Measurements from ENCODE around the gene SLC12A9. TPM values are rescaled to one million over a fixed set of nuclear protein-coding genes. Genes with fewer than 3 reads are reported as not detected.

The SLC12A9 gene
- polyA plus RNA-seq, 3 donors from 2014 or later: 3.2 to 5.9 (median 4.7) TPM

DNA sequence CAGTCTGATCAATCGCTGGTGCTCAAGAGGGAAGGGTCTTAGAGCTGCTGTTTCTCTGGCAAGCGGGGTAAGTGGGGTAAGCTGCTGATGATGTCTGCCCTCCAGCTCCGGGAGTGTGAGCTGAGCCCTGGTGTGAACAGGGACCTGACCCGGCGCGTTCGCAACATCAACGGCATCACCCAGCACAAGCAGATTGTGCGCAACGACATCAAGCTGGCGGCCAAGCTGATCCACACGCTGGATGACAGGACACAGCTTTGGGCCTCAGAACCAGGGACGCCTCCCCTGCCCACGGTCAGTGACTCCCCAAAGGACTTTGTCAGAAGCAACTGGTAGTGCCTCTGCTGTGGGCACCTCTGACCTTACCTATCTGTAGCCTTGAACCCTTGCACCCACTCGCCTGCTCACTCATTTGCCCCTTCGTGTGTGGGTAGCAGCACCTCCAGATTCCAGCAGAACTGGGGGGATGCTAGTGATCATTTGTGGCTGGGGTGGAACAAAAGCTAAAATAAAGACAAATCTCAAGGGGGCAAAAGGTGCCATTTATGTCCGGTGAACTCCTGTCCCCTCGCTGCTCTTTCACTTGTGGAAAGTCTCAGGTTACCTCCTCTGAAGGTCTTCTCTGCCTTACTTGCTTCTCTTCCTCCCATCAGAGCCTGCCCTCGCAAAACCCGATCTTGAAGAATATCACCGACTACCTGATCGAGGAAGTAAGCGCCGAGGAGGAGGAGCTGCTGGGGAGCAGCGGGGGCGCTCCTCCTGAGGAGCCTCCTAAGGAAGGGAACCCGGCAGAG, 33.8 kb downstream of the SLC12A9 start:
- Mint-ChIP-seq H3K36me3 (peaks cover 24 to 41% (median 37%) of the 10 kb centered on the region in 3 donors), H3K27ac (peak overlapping the region in 2 of 6 donors; percentile 11 to 62), H3K27me3 (ENCODE audit: low read depth in 3 of 3) (peaks cover 4 to 11% (median 10%) of the 10 kb centered on the region in 3 donors), H3K4me1 (peaks cover 28 to 36% of the 10 kb centered on the region in 2 donors), H3K4me3 (no peak overlapping the region), H3K9me3 (no peaks in the 10 kb centered on the region)
- no peak for DNase-seq

- no peak for DNase-seq
- Mint-ChIP-seq H3K36me3 (peaks cover 22 to 39% (median 37%) of the 10 kb centered on the region in 3 donors), H3K4me3 (peak overlapping the region in 3 of 5 donors; percentile 17 to 54 (median 44)), H3K27ac (peak overlapping the region in 4 of 6 donors; percentile 67 to 79 (median 73)), H3K27me3 (ENCODE audit: low read depth in 3 of 3) (peaks cover 6 to 15% (median 11%) of the 10 kb centered on the region in 3 donors), H3K9me3 (no peaks in the 10 kb centered on the region), H3K4me1 (peaks cover 30 to 40% of the 10 kb centered on the region in 2 donors)
These were observed 34.5 kb downstream of the SLC12A9 start for GRCh38 chr7:100886936-100887515.

GRCh38 chr7:100887516-100888290, 35.2 kb downstream of the SLC12A9 start:
- DNase-seq: no peak
- Mint-ChIP-seq H3K27ac (peak overlapping the region; percentile 67 to 87 (median 78)), H3K27me3 (ENCODE audit: low read depth in 3 of 3) (peaks cover 6 to 15% (median 14%) of the 10 kb centered on the region in 3 donors), H3K4me3 (peak overlapping the region; percentile 40 to 90 (median 67)), H3K36me3 (peaks cover 22 to 39% (median 37%) of the 10 kb centered on the region in 3 donors), H3K4me1 (peaks cover 30 to 40% of the 10 kb centered on the region in 2 donors), H3K9me3 (peaks cover 0 to 2% (median 0%) of the 10 kb centered on the region in 6 donors)

DNA sequence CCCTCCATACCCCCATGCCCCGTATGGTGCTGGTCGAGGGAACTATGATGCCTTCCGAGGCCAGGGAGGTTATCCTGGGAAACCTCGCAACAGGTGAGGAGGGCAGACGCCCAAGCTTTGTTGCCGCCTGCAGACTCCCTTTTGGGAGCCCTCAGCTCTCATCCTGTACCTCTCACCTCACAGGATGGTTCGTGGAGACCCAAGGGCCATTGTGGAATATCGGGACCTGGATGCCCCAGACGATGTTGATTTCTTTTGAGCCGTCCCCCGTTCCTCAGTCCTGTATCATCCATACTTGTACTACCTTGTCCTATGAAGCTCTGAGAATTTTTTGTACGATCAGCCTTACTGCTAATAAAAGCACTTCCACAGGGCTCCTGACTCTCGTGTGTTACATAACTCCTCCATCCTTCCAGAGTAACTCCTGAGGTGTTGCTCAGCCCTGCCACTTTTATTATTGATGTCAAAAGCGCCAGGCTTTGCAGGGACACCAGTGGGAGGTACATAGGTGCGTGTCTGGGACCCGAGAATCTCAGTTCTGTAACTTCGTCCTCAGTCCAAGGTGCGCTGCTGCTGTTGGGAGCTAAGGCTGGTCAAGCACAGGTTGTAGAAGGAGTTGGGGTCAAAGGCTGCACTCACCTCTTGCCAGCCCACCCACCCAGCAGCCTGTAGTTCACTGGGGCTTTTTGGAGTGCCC, 35.9 kb downstream of the SLC12A9 start:
- H3K27me3 Mint-ChIP-seq (ENCODE audit: low read depth in 3 of 3): peaks cover 4 to 15% (median 15%) of the 10 kb centered on the region in 3 donors
- no peak for DNase-seq
- peaks cover 17 to 34% (median 32%) of the 10 kb centered on the region in 3 donors for H3K36me3 Mint-ChIP-seq
- peaks cover 30 to 34% of the 10 kb centered on the region in 2 donors for H3K4me1 Mint-ChIP-seq
- H3K27ac Mint-ChIP-seq: peak overlapping the region in 4 of 6 donors; percentile 75 to 87 (median 78)
- peaks cover 0 to 2% (median 0%) of the 10 kb centered on the region in 6 donors for H3K9me3 Mint-ChIP-seq
- H3K4me3 Mint-ChIP-seq: peak overlapping the region; percentile 48 to 90 (median 66)

- DNase-seq: no peak
- Mint-ChIP-seq H3K4me1 (peaks cover 30 to 33% of the 10 kb centered on the region in 2 donors), H3K27me3 (ENCODE audit: low read depth in 3 of 3) (peaks cover 6 to 20% (median 16%) of the 10 kb centered on the region in 3 donors), H3K9me3 (peaks cover 0 to 2% (median 0%) of the 10 kb centered on the region in 6 donors), H3K4me3 (peak within 1 kb of the TSS; percentile 85 to 90 (median 87)), H3K27ac (peak within 1 kb of the TSS in 5 of 6 donors; percentile 62 to 87 (median 79)), H3K36me3 (peaks cover 17 to 32% (median 29%) of the 10 kb centered on the region in 3 donors)
These were observed 36.7 kb downstream of the SLC12A9 start, which contains the start of gene UFSP1 for GRCh38 chr7:100888988-100889750. Gene UFSP1 (minus strand): TSS chr7:100889715. CDS start chr7:100889271, 444 bp downstream.

- H3K27me3 Mint-ChIP-seq (ENCODE audit: low read depth in 3 of 3): peaks cover 6 to 22% (median 14%) of the 10 kb centered on the region in 3 donors
- H3K4me1 Mint-ChIP-seq: peaks cover 27 to 35% of the 10 kb centered on the region in 2 donors
These were observed 38.4 kb downstream of the SLC12A9 start for GRCh38 chr7:100890653-100891567.

GRCh38 chr7:100891568-100892247, 39.2 kb downstream of the SLC12A9 start:
- Mint-ChIP-seq H3K27me3 (ENCODE audit: low read depth in 3 of 3) (peaks cover 9 to 22% (median 17%) of the 10 kb centered on the region in 3 donors), H3K4me3 (peak overlapping the region; percentile 33 to 89 (median 74)), H3K27ac (peak overlapping the region in 1 of 6 donors; percentile 21), H3K4me1 (peaks cover 32 to 41% of the 10 kb centered on the region in 2 donors), H3K36me3 (peaks cover under 1 to 11% (median 5%) of the 10 kb centered on the region in 3 donors), H3K9me3 (peaks cover 0 to 2% (median 0%) of the 10 kb centered on the region in 6 donors)
- no peak for DNase-seq

More at GRCh38 chr7:100890653-100891567, 38.4 kb downstream of the SLC12A9 start:
- no peak for DNase-seq
- Mint-ChIP-seq H3K9me3 (peaks cover 0 to 2% (median 0%) of the 10 kb centered on the region in 6 donors), H3K4me3 (peak overlapping the region; percentile 85 to 90 (median 87)), H3K36me3 (peaks cover 7 to 17% (median 12%) of the 10 kb centered on the region in 3 donors), H3K27ac (peak overlapping the region in 3 of 6 donors; percentile 21 to 62 (median 51))

GRCh38 chr7:100892364-100893317, 40.1 kb downstream of the SLC12A9 start:
- H3K27ac Mint-ChIP-seq: no peak overlapping the region
- DNase-seq: no peak
- H3K4me3 Mint-ChIP-seq: peak overlapping the region in 2 of 5 donors; percentile 16 to 26

DNA sequence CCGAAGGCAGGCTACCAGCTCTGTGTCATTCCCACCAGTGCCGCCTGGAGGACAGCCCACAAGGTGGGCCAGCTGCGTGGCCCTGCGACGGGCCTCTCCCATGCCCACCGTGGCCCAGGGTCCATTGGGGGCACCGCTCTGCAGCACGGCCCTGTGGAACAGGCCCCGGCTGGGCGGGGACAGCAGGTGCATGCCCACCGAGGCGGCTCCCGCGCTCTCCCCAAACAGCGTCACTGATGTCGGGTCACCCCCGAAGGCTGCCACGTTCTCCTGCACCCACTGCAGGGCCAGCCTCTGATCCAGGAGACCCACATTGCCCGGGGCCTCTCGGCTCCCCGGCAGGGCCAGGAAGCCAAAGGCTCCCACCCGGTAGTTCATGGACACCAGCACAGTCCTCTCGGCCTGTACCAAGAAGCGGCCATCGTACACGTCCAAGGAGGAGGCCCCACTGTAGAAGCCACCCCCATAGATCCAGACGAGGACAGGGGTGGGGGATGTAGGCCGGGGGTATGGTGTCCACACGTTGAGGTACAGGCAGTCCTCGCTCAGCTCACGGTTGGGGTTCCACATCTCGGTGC, 40.9 kb downstream of the SLC12A9 start:
- peaks cover 11 to 19% (median 18%) of the 10 kb centered on the region in 3 donors for H3K27me3 Mint-ChIP-seq (ENCODE audit: low read depth in 3 of 3)
- H3K4me1 Mint-ChIP-seq: peaks cover 24 to 36% of the 10 kb centered on the region in 2 donors
- peaks cover 0 to 4% (median 0%) of the 10 kb centered on the region in 3 donors for H3K36me3 Mint-ChIP-seq
- H3K9me3 Mint-ChIP-seq: peaks cover 0 to 4% (median 0%) of the 10 kb centered on the region in 6 donors
- DNase-seq: no peak
- H3K27ac Mint-ChIP-seq: no peak overlapping the region
- H3K4me3 Mint-ChIP-seq: no peak overlapping the region

More at GRCh38 chr7:100892364-100893317, 40.1 kb downstream of the SLC12A9 start:
- Mint-ChIP-seq H3K36me3 (peaks cover 0 to 2% (median 0%) of the 10 kb centered on the region in 3 donors), H3K9me3 (peaks cover 0 to 2% (median 0%) of the 10 kb centered on the region in 6 donors), H3K4me1 (peaks cover 30 to 38% of the 10 kb centered on the region in 2 donors), H3K27me3 (ENCODE audit: low read depth in 3 of 3) (peaks cover 10 to 16% (median 13%) of the 10 kb centered on the region in 3 donors)
